Stimulated activated CD4-positive, alpha-beta T cell treated with anti-CD3 and anti-CD28 coated beads, Interleukin-4, amount 100 ng/mL, for 4 hours (primary cell): ENCODE results near the gene ACHE.

Experiments used
- DNase-seq, 2 experiments: peaks; one replicate each; pipeline ENCODE4 v3.0.0-alpha.2; 2020

ACHE gene

DNA sequence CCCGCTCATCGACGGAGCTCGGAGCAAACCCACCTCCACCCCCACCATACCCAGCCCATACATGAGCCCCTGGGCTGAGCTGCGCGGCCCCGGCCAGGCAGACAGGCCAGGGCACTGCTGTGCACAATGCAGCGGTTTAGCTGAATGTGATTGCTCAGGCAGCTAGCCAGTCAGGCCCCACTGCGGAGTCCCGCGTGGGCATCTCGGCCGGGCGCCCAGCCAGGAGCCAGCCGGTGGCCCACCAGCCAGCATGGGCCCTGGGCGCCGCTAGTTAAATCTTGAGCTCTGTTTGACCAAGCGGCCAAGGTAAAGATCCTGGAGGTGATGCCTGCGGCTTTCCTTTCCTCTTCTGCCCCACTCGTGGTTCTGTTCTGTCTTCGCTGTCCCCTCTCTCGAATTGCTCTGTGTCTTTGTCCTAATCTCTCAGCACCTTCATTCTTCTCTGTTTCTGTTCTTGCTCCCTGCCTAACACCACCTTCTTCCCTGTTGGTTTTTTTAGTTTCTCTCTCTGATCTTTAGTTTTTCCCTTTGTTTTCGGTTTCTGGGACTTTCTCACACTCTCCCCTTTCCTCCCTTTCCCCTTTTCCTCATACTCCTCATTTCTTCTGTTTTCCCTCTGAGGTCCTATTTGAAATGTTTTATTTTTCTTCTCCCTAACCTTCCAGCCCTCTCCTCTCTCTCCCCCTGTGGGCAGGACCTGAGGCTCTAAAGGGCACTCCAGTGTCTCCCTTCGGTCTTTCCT, 12.7 kb downstream of the ACHE start:
- DNase-seq: no peak

GRCh38 chr7:100882201-100882600, 13.5 kb downstream of the ACHE start:
- no peak for DNase-seq

DNA sequence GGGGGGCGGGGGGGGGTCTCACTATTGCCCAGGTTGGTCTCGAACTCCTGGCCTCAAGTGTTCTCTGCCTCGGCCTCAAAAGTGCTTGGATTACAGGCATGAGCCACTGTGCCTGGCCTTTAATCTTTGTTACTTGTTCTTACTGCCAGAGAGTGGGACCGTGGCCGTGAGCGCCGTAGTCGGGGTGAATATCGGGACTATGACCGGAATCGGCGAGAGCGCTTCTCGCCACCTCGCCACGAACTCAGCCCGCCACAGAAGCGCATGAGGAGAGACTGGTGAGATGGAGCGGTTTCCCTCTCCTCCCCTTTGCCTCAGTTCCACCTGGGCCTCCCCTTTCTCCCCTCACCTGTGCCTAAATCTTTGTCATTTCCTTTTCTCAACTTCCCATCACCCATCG, 14.6 kb downstream of the ACHE start:
- DNase-seq: no peak

- no peak for DNase-seq
These were observed 15.0 kb downstream of the ACHE start for GRCh38 chr7:100880645-100881044.

DNA sequence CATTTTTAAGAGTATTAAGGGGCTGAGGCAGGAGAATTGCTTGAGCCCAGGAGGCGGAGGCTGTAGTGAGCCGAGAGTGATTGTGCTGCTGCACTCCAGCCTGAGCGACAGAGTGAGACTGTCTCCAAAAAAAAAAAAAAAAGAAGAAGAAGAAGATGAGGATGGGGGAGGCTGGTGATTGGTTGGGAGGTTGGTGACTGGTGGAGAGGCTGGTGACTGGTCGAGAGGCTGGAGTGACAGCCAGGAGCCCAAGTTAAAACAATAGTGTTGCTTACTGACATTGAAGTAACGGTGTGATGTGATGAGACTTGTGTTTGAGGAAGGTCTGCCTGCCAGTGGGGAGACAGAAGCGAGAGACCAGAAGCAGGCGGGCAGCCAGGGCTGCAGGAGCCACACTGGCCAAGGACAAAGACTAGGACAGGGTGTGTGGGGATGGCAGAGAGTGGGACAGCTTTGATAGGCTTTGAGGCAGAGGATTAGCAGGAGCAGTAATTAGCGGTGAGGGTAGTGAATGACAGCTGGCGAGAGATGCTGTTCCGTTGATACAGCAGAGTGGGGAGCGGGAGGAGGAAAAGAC, 15.9 kb downstream of the ACHE start:
- DNase-seq: no peak

- DNase-seq: no peak
These were observed 17.0 kb downstream of the ACHE start for GRCh38 chr7:100878685-100879084.

- no peak for DNase-seq
These were observed 17.7 kb downstream of the ACHE start for GRCh38 chr7:100878013-100878412.

- DNase-seq: no peak
These were observed 20.3 kb downstream of the ACHE start for GRCh38 chr7:100875356-100875751.

GRCh38 chr7:100874577-100875355, 20.9 kb downstream of the ACHE start, which contains the start of gene SRRT:
TSS of gene SRRT (plus strand) at chr7:100875103. CDS start at chr7:100875591, 488 bp downstream.
- peak; percentile 97 to 98 for DNase-seq

DNA sequence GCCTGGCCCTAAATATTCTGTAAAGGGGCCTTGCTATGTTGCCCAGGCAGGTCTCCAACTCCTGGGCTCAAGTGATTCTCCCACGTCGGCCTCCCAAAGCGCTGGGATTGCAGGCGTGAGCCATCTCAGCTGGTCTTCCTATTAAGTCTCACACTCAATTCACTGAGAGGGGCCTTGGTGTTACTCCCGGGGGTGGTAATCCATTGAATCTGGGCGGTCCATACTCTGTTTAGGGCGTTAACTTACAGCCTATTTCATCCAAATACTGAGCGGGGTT, 21.4 kb downstream of the ACHE start:
- no peak for DNase-seq

DNA sequence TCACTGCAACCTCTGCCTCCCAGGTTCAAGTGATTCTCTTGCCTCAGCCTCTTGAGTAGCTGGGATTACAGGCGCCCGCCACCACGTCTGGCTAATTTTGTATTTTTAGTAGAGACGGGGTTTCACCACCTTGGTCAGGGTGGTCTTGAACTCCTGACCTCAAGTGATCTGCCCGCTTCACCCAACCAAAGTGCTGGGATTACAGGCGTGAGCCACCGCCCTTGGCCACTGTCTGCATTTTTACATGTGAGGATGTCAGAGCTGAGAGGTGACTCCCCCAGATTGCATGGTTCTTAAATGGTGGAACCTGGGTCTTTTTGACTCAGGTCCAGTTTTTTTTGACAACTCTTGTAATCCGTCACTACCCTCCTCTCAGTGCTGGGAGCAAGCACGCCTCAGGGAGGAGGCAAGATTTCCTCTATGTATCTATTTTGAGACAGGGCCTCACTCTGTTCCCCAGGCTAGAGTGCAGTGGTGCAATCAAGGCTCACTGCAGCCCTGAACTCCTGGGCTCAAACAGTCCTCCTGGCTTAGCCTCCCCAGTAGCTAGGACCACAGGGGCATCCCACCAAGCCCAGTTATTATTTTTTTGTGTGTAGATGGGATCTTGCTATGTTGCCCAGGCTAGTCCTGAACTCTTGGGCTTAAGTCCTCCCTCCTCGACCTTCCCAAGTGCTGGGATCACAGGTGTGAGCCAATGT, 21.9 kb downstream of the ACHE start:
- DNase-seq: no peak

DNA sequence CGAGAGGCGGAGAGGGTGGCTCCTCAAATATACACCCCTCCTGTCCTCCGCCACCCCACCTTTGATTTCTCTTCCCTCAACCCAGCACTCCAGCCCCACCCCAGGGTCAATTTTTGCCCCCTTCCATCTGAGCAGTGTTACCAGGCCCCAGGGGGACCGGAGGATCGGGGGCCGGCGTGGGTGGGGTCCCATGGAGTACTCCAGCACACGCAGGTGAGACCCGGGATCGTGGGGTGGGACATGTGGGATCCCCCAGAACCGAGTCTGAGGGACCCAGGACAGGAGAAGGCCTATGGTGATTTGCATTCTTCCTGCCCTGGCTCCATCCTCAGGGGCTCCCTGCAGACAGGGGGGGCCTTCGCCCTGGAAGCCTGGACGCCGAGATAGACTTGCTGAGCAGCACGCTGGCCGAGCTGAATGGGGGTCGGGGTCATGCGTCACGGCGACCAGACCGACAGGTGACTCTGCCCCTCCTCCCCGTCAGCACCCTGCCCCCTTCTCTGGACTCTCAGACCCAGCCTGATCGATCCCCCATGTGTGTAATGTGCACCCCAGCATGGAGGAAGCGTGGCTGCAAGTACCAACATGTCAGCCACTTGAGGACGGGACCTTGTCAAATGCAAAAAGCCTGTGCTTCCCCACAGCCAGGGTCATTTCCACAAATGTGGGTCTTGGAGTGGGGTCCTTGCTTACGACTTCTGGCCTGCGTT, 27.8 kb downstream of the ACHE start:
- DNase-seq: no peak

GRCh38 chr7:100867040-100867775, 28.5 kb downstream of the ACHE start, which contains the start of gene TRIP6:
TSS of gene TRIP6 (plus strand) at chr7:100867387. CDS start at chr7:100867498, 111 bp downstream.
- peak; percentile 69 for DNase-seq

- no peak for DNase-seq
These were observed 29.0 kb downstream of the ACHE start for GRCh38 chr7:100866729-100867039.

DNA sequence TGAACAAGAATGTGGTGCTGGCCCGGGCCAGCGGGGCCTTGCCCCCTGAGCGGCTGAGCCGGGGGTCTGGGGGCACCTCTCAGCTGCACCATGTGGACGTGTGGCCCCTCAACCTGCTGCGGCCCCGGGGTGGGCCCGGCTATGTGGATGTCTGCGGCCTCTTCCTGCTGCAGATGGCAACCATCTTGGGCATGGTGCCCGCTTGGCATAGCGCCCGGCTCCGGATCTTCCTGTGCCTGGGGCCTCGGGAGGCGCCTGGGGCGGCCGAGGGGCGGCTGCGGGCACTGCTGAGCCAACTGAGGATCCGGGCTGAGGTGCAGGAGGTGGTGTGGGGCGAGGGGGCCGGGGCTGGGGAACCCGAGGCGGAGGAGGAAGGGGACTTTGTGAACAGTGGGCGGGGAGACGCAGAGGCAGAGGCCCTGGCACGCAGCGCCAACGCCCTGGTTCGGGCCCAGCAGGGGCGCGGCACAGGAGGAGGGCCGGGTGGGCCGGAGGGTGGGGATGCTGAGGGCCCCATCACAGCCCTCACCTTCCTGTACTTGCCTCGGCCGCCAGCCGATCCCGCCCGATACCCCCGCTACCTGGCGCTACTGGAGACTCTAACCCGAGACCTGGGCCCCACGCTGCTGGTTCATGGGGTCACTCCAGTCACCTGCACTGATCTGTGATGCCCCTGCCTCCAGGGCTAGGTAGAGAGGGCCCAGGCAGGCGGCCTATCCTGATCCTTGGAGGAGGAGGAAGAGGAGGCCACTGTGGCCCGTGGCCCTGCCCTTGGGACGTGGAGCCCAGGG, 29.6 kb downstream of the ACHE start:
- DNase-seq: peak in 1 of 2 experiments; percentile 36

- DNase-seq: no peak
These were observed 30.2 kb downstream of the ACHE start for GRCh38 chr7:100865372-100865911.

DNA sequence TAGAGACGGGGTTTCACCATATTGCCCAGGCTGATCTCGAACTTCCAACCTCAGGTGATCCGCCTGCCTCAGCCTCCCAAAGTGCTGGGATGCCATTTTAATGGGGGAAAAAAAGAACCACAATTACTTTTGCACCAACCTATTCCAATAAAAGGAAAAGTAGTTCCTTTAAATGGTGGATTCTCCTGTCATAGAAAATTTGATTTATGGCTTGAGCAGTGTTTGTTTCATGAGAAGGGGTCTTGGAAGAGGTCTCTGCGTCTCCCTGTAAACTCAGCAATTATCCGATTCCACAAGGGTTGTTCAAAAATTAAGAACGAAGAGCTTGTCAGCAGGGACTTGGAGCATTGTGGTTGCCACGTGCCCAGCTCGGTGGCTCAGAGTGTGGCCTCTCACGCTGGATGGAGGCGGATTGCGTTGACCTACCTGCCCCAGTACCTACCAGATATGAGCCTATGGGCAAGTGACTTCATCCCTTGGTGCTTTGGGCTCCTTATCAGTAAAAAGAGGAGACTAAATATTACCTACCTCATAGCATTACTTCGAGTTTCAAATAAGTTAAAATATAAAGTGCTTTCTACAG, 31.3 kb downstream of the ACHE start:
- DNase-seq: no peak

DNA sequence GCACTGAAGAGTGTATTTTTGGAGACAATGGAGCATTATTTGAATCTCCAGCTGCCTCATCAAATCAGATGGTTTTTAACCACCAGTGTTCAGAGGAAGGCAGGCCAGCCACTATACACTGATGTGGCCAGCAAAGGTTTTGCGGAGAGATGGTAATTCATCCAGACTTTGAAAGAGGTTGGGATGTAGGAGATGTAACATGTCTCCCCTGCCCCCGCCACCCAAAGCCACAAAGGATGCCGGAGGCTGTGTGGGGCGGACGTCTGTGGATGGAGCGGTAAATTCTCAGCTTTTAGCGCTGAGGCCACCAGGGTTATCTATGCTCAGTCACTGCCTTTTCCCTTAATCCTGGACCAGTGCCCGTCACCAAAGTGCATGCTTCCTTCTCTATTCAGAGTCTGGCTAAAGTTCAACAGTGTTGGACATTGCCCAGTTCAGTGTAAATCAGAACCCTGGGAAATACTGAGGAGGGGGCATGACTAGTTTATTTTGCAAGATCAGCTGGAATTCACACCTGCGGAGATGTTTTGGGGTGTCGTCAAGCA, 32.2 kb downstream of the ACHE start:
- DNase-seq: no peak

DNA sequence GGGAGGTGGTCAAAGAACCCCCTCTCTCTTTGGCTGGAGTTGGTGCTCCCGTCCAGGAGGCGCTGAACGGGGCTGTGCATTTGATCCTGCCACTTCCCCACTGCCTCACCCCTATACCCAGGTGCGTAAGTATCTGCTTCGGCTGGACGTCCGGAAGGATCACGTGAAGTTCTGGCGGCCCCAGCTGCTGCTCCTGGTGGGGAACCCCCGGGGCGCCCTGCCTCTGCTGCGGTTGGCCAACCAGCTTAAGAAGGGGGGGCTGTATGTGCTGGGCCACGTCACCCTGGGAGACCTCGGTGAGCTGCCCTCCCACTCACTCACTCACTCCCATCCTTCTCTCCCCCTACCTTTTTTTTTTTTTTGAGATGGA, 34.1 kb downstream of the ACHE start:
- no peak for DNase-seq
